ENCODE results near the gene KLHDC10. TPM values are rescaled to one million over a fixed set of nuclear protein-coding genes. Genes with fewer than 3 reads are reported as not detected.

Gene KLHDC10
- total and polyA plus RNA-seq, 2 experiments from 2014 or later, result 3.4 to 18.2 TPM

DNA sequence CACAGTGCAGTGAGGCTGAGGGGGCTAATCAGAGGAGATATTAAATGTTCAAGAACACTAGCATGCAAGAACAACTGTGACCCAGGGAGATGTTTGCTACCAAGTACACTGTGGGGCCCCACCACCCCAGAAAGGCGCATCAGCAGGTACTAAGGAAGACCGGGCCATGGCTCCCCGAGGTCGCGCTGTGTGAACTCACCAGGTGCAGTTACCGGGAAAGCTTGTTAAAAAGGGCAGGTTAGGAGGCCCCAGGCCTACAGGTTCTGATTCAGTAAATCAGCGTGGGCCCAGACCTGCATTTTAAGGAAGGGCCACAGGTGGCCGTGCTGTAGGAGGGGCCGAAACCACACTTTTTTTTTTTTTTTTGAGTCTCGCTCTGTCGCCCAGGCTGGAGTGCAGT is 80.3 kb downstream of the KLHDC10 start:
- Histone ChIP-seq H4K20me1 (ENCODE audit: insufficient read depth) (no peaks in the 10 kb centered on the region), H3K9ac (no peak overlapping the region), H3K36me3 (ENCODE audit: low read depth) (no peaks in the 10 kb centered on the region), H3K4me3 (no peak overlapping the region), H3K4me2 (ENCODE audit: unreplicated experiment) (no peak overlapping the region), H3K9me3 (ENCODE audit: low read depth) (no peaks in the 10 kb centered on the region), H2AFZ (no peak overlapping the region), H3K27ac (no peak overlapping the region), H3K9me2 (ENCODE audit: insufficient read depth) (no peaks in the 10 kb centered on the region), H3K79me2 (ENCODE audit: insufficient read depth) (no peaks in the 10 kb centered on the region), H3F3A (ENCODE audit: insufficient read depth) (0 out of 2 replicates have a peak, but pooled peaks cover 3% of the 10 kb centered on the region), H3K27me3 (replicated peaks; ENCODE audit: insufficient read depth) (no peaks in the 10 kb centered on the region), H3K4me1 (ENCODE audit: insufficient read depth) (no peaks in the 10 kb centered on the region)
- TF ChIP-seq EZH2 (IDR thresholded peaks at IDR 0.05; ENCODE audit: insufficient read depth, poor library complexity, severe bottlenecking), result no peak
- TF ChIP-seq EZH2phosphoT487 (IDR thresholded peaks at IDR 0.05; ENCODE audit: insufficient read depth, low read depth), result no peak
- in situ Hi-C loops (cut with MboI), result no loop called here
- WGBS, 2 experiments (ENCODE audit: low coverage in 1 of 2, low lambda C conversion rate in 2 of 2, missing lambda C conversion rate in 2 of 2), result 92 to 94% methylated on average over 11 of the region's 11 CpGs
- DNase-seq, result no peak

DNA sequence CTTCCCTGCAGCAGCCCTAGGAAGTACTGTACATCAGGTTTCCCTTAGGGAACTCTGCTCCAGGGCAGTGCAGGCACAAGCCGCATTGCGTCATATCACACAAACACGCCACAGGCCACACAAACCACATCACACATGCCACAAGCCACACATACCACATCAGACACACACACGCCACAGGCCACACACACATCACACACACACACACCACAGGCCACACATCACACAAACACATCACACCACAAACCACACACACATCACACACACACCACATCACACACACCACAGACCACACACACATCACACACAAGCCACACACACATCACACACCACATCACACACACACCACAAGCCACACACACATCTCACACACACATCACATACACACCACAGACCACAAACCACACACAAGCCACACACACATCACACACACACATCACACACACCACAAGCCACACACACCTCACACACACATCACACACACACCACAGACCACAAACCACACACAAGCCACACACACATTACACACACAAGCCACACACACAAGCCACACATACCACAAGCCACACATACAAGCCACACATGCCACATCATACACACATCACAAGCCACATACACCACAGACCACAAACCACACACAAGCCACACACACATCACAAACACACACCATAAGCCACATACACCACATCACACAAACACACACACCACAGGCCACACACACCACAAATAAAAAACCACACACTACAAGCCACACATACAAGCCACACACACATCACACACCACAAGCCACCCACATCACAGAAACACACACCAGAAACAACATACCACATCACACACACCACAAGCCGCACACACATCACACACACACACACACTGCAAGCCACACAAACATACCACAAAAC is 81.5 kb downstream of the KLHDC10 start:
- no peaks in the 10 kb centered on the region for H3K36me3 ChIP-seq (ENCODE audit: low read depth)
- no peaks in the 10 kb centered on the region for H3F3A ChIP-seq (ENCODE audit: insufficient read depth)
- no peak overlapping the region for H3K27ac ChIP-seq
- H3K9me2 ChIP-seq (ENCODE audit: insufficient read depth), result no peaks in the 10 kb centered on the region
- H3K79me2 ChIP-seq (ENCODE audit: insufficient read depth), result no peaks in the 10 kb centered on the region
- H3K4me3 ChIP-seq, result no peak overlapping the region
- no peaks in the 10 kb centered on the region for H3K9me3 ChIP-seq (ENCODE audit: low read depth)
- H2AFZ ChIP-seq, result no peak overlapping the region
- H3K9ac ChIP-seq, result no peak overlapping the region
- DNase-seq, result peak; percentile 35
- WGBS, 2 experiments (ENCODE audit: low coverage in 1 of 2, low lambda C conversion rate in 2 of 2, missing lambda C conversion rate in 2 of 2), result 90 to 92% methylated on average over 5 of the region's 5 CpGs
- no peaks in the 10 kb centered on the region for H3K4me1 ChIP-seq (ENCODE audit: insufficient read depth)
- in situ Hi-C loops (cut with MboI), result no loop called here
- no peak overlapping the region for H3K4me2 ChIP-seq (ENCODE audit: unreplicated experiment)
- no peaks in the 10 kb centered on the region for H3K27me3 ChIP-seq (replicated peaks; ENCODE audit: insufficient read depth)
- TF ChIP-seq EZH2phosphoT487 (IDR thresholded peaks at IDR 0.05; ENCODE audit: insufficient read depth, low read depth), result no peak
- no peak for TF ChIP-seq EZH2 (IDR thresholded peaks at IDR 0.05; ENCODE audit: insufficient read depth, poor library complexity, severe bottlenecking)
- no peaks in the 10 kb centered on the region for H4K20me1 ChIP-seq (ENCODE audit: insufficient read depth)

DNA sequence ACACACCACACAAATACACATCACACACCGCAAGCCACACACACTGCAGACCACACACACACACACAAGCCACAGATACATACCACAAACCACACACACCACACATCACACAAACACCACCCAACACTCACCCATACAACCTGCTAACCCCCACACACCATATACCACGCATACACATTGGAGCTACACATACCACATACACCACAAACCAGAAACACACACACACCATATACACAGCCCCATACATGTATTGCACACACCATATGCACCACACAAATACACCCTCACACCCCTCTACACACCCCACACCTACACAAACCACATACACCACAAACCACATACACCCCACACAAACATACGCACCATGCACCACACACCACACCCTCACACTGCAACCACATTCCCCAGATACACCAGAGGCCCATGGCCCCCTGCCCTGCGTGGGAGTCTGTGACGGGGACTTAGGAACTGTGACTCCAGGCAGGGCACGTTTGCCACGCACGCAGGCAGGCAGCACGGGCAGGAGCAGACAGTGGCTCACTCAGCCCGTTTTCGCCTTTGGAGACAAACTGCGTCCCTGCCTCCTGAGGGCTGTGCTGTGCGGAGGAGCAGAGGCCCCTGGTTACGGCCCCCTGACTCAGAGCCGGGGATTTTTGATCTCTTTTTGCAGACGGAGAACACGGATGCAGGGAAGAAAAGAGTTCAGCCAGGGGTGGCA is 82.3 kb downstream of the KLHDC10 start:
- in situ Hi-C loops (cut with MboI), result no loop called here
- Histone ChIP-seq H3K4me1 (ENCODE audit: insufficient read depth) (no peaks in the 10 kb centered on the region), H3K4me3 (no peak overlapping the region), H4K20me1 (ENCODE audit: insufficient read depth) (no peaks in the 10 kb centered on the region), H3K9me2 (ENCODE audit: insufficient read depth) (no peaks in the 10 kb centered on the region), H3K27ac (no peak overlapping the region), H3K79me2 (ENCODE audit: insufficient read depth) (no peaks in the 10 kb centered on the region), H3K4me2 (ENCODE audit: unreplicated experiment) (no peak overlapping the region), H3K36me3 (ENCODE audit: low read depth) (no peaks in the 10 kb centered on the region), H2AFZ (no peak overlapping the region), H3K27me3 (replicated peaks; ENCODE audit: insufficient read depth) (no peaks in the 10 kb centered on the region), H3K9me3 (ENCODE audit: low read depth) (no peaks in the 10 kb centered on the region), H3F3A (ENCODE audit: insufficient read depth) (no peaks in the 10 kb centered on the region), H3K9ac (no peak overlapping the region)
- WGBS, 2 experiments (ENCODE audit: low coverage in 1 of 2, low lambda C conversion rate in 2 of 2, missing lambda C conversion rate in 2 of 2), result 56 to 65% methylated on average over 17 of the region's 17 CpGs
- DNase-seq, result peak; percentile 43
- no peak for TF ChIP-seq EZH2phosphoT487 (IDR thresholded peaks at IDR 0.05; ENCODE audit: insufficient read depth, low read depth)
- TF ChIP-seq EZH2 (IDR thresholded peaks at IDR 0.05; ENCODE audit: insufficient read depth, poor library complexity, severe bottlenecking), result no peak

DNA sequence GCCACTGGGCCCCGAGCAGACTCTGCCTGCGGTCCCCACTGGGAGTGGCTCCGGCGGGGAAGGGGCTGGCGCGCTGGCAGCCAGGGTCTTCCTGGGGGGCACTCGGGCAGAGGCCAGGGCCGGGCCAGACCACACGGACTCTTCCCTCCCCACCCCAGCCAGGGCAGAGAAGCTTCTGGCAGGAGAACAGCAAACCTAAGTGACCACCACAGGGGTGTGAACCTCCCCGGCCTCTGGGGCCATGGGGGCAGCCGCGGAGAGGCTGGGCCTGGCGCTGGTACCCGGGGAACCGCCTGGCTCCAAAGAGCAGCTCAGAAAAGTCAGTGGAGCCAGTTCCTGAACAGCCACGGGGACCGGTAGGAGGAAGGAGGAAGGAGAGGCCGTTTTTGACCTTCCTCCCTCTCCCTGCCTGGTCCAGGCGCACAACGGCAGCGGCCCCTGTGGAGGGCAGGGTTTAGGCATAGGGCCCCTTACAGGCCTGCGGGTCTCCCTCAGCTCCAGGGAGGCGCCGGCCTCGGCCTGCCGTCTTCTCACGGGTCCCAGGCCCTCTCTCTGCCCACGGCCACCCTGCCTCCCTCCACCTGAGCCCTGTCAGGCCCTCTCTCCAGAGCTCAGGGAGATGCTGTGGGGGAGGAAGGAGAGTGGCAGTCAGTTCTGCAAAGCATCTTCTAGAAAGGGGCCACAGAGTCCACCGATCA is 83.0 kb downstream of the KLHDC10 start:
- no peaks in the 10 kb centered on the region for H3K36me3 ChIP-seq (ENCODE audit: low read depth)
- no peak for TF ChIP-seq EZH2phosphoT487 (IDR thresholded peaks at IDR 0.05; ENCODE audit: insufficient read depth, low read depth)
- H3K4me2 ChIP-seq (ENCODE audit: unreplicated experiment), result no peak overlapping the region
- no peaks in the 10 kb centered on the region for H3K27me3 ChIP-seq (replicated peaks; ENCODE audit: insufficient read depth)
- H3K4me1 ChIP-seq (ENCODE audit: insufficient read depth), result no peaks in the 10 kb centered on the region
- H4K20me1 ChIP-seq (ENCODE audit: insufficient read depth), result no peaks in the 10 kb centered on the region
- no peaks in the 10 kb centered on the region for H3F3A ChIP-seq (ENCODE audit: insufficient read depth)
- no peaks in the 10 kb centered on the region for H3K9me2 ChIP-seq (ENCODE audit: insufficient read depth)
- H3K9ac ChIP-seq, result no peak overlapping the region
- H3K79me2 ChIP-seq (ENCODE audit: insufficient read depth), result no peaks in the 10 kb centered on the region
- 78 to 84% methylated on average over 23 to 27 of the region's 29 CpGs for WGBS, 2 experiments (ENCODE audit: low coverage in 1 of 2, low lambda C conversion rate in 2 of 2, missing lambda C conversion rate in 2 of 2)
- H3K4me3 ChIP-seq, result no peak overlapping the region
- H3K27ac ChIP-seq, result no peak overlapping the region
- no peak for DNase-seq
- in situ Hi-C loops (cut with MboI), result no loop called here
- H3K9me3 ChIP-seq (ENCODE audit: low read depth), result no peaks in the 10 kb centered on the region
- H2AFZ ChIP-seq, result no peak overlapping the region
